Measurements from ENCODE around the gene IQSEC1.

IQSEC1 gene

DNA sequence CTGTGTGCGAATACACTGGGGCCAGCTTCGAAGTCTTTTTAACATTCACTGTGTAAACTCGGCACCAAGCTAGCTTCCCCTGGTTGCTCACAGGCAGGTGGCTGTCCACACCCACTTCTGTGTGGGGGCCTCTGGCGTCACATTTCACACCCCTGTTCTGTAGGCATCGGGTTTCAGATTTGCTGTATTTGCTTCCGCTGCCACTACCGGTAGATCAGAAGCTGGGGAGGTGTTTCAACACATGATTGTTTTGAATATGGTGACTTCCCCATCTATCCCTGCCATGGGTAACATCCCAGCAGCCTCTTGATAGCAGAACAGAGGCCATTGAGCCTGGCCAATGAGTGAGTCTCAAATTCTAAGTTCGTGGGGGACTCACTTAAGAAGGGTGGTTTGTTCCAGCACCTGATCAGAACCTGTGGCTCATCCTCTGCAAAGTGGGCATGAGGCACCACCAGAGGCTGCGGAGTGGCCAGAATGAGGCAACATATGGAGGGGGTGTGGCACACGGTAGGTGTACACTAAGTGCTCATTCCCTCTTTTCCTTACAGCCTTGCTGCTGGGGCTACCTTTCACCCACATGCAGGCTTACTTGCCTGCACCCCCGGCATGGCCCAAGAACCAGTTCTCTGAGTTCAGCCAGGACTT, 61.5 kb downstream of the IQSEC1 start:
- TF ChIP-seq POLR2AphosphoS5 (IDR thresholded peaks at IDR 0.05; ENCODE audit: low read depth, low read length) = no peak

- TF ChIP-seq TAF1 (IDR thresholded peaks at IDR 0.05; ENCODE audit: borderline replicate concordance, insufficient read depth, low read length) = no peak
- no peak for TF ChIP-seq FOXP2 (optimal IDR thresholded peaks at IDR 0.05; ENCODE audit: borderline replicate concordance, extremely low read depth, extremely low read length, insufficient read depth)
- no peak for TF ChIP-seq SIN3A (IDR thresholded peaks at IDR 0.05; ENCODE audit: borderline replicate concordance, insufficient read depth, low read length)
- TF ChIP-seq POLR2AphosphoS5 (IDR thresholded peaks at IDR 0.05; ENCODE audit: low read depth, low read length) = no peak
- TF ChIP-seq, protein P1, sequence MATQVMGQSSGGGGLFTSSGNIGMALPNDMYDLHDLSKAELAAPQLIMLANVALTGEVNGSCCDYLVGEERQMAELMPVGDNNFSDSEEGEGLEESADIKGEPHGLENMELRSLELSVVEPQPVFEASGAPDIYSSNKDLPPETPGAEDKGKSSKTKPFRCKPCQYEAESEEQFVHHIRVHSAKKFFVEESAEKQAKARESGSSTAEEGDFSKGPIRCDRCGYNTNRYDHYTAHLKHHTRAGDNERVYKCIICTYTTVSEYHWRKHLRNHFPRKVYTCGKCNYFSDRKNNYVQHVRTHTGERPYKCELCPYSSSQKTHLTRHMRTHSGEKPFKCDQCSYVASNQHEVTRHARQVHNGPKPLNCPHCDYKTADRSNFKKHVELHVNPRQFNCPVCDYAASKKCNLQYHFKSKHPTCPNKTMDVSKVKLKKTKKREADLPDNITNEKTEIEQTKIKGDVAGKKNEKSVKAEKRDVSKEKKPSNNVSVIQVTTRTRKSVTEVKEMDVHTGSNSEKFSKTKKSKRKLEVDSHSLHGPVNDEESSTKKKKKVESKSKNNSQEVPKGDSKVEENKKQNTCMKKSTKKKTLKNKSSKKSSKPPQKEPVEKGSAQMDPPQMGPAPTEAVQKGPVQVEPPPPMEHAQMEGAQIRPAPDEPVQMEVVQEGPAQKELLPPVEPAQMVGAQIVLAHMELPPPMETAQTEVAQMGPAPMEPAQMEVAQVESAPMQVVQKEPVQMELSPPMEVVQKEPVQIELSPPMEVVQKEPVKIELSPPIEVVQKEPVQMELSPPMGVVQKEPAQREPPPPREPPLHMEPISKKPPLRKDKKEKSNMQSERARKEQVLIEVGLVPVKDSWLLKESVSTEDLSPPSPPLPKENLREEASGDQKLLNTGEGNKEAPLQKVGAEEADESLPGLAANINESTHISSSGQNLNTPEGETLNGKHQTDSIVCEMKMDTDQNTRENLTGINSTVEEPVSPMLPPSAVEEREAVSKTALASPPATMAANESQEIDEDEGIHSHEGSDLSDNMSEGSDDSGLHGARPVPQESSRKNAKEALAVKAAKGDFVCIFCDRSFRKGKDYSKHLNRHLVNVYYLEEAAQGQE (IDR thresholded peaks at IDR 0.05; ENCODE audit: insufficient read depth in 1 of 2, low read depth in 2 of 2, low read length in 2 of 2) = no peak
Observed at GRCh38 chr3:13010780-13011572, 62.3 kb downstream of the IQSEC1 start.

- TF ChIP-seq, protein P1 (IDR thresholded peaks at IDR 0.05; ENCODE audit: insufficient read depth in 1 of 2, low read depth in 2 of 2, low read length in 2 of 2) = no peak
- TF ChIP-seq SIN3A (IDR thresholded peaks at IDR 0.05; ENCODE audit: borderline replicate concordance, insufficient read depth, low read length) (no peak), TAF1 (IDR thresholded peaks at IDR 0.05; ENCODE audit: borderline replicate concordance, insufficient read depth, low read length) (no peak)
Observed at GRCh38 chr3:13009946-13010315, 63.3 kb downstream of the IQSEC1 start.

DNA sequence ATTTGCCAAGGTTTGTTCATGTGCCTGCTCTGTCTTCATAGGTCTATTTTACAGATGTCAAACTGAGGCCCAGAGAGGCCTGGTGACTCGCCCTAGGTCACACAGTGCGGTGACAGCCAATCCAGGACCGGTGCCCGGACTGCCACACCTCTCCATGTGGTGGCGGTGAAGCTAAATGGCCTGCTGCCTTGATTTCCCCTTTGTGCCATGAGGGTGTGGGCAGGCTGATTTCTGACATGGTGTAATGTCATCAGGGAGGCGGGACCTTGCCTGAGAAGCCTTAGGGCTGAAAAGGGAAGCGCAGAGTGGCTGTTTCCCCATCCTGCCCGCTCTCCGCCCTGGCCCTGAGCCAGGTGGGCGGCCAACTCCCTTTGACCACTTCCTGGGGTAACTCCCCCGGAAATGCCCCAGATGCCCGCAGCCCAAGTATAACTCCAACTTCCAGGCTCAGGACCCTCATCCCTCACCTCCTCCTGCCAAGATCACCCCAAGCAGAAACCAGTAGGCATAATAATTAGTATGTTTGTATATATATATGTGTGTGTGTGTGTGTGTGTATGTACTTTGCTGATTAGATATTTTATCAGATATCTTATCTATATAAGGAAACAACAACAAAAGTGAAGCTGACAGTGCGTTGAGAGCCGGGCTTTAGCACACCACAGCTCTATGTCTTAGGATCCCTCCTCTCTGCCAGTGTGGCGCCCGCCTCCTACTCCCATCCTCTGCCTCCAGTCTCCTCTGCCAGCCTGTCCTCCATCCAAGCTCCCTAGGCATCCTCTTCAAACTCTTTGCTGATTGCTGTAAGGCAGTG, 63.9 kb downstream of the IQSEC1 start:
- TF ChIP-seq, protein P1 (IDR thresholded peaks at IDR 0.05; ENCODE audit: insufficient read depth in 1 of 2, low read depth in 2 of 2, low read length in 2 of 2) = no peak
- TF ChIP-seq TAF1 (IDR thresholded peaks at IDR 0.05; ENCODE audit: borderline replicate concordance, insufficient read depth, low read length) (no peak), POLR2AphosphoS5 (IDR thresholded peaks at IDR 0.05; ENCODE audit: low read depth, low read length) (no peak), FOXP2 (optimal IDR thresholded peaks at IDR 0.05; ENCODE audit: borderline replicate concordance, extremely low read depth, extremely low read length, insufficient read depth) (no peak), SIN3A (IDR thresholded peaks at IDR 0.05; ENCODE audit: borderline replicate concordance, insufficient read depth, low read length) (no peak)

GRCh38 chr3:13008155-13008995, 64.9 kb downstream of the IQSEC1 start:
- no peak for TF ChIP-seq TAF1 (IDR thresholded peaks at IDR 0.05; ENCODE audit: borderline replicate concordance, insufficient read depth, low read length)
